Measurements from ENCODE around the gene CD19.
"Not testable (repeated sequence)": the region's sequence is repeated elsewhere in the genome, so short reads cannot be mapped to it uniquely, and the experiment has no call there.

Gene CD19

DNA sequence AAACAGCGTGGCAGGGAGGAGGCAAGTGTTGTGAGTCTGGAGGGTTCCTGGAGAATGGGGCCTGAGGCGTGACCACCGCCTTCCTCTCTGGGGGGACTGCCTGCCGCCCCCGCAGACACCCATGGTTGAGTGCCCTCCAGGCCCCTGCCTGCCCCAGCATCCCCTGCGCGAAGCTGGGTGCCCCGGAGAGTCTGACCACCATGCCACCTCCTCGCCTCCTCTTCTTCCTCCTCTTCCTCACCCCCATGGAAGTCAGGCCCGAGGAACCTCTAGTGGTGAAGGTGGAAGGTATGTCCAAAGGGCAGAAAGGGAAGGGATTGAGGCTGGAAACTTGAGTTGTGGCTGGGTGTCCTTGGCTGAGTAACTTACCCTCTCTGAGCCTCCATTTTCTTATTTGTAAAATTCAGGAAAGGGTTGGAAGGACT lies at the start of gene CD19:
CD19 (plus strand) TSS at position 171 of the 425 bp plus-strand sequence; CDS start at position 201, 30 bp downstream.
- no peak for DNase-seq

DNA sequence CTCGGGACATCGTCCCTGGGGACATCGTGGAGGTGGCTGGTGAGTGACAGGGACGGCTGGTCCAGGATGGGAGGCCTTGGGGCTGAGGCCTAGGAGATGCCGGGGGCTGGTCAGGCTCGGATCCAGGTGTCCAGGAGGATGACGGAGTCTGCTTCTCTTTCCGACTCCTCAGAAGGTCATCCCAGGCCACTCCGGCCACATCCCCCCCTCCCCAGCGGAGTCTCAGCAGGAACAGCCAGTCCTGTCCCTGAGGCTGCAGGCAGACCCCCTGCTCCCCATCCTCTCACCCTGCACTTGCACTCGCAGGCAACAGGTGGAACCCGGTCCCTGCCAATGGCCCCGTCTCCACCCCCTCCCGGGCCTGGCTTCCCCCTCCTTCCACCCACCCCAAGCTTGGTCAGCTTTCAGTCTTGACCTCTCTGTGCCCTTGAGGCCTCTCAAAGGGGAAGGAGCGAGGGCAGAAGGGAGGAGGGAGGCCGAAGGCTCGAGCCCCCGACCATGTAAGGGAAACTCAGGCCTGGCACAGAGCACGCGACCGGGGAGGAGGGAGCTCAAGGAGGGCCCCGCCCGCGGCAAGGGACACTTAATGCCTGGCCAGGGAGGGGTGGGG lies 49.1 kb upstream of the CD19 start:
- DNase-seq, result no peak

DNA sequence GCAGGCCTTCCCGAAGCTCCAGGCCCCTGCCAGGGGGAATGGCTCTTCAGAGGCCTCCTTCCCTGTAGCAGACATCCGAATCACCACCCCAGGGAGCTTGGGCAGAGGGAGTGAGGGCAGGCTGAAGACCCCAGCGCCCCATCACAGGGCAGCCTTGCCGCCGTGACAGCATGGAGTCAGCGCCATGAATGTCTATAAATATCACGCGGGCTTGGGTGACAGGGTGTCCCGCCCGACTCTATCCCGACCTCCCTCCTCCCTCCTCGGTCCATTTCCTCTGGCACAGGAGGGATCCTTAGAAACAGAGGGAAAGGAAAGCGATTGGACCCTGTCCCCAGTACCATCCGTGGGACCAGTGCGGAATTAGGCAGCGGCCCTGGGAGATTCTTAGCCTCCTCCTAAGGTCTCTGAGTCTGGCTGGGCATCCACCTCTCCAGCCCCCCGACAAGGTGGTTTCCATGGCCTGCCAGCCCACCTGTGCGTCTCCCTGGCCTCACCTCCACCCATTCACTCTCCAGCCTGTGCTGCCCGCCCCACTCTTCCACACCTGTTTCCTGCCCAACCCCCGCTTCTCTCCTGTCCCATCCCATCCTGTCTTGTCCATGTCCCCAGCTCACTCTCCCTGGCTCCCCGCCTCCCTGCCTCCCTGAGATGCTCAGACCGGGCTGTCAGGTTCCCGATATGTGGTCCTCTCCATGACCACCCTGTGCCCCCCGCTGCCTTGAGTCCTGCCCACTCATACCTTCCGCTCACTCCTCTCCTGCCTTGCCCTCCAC lies 48.4 kb upstream of the CD19 start:
- DNase-seq, result no peak

DNA sequence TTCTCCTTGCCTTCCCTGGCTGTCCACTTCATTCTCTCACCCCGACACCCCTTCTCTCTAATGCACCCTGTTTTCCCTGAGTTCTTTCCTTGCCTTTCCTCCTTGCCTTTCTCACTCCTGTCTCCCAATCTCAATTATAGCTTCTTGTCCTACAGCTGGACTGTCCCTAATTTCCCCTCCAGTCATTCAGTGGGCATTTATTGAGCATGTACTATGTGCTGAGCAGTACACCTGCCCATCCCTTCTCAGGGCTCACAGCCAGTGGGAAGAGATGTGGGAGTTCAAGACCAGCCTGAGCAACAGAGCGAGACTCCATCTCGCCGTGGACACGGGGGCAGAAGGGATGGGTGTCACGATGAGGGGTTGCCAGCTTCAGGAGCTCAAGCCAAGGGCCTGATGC lies 47.7 kb upstream of the CD19 start:
- no peak for DNase-seq

DNA sequence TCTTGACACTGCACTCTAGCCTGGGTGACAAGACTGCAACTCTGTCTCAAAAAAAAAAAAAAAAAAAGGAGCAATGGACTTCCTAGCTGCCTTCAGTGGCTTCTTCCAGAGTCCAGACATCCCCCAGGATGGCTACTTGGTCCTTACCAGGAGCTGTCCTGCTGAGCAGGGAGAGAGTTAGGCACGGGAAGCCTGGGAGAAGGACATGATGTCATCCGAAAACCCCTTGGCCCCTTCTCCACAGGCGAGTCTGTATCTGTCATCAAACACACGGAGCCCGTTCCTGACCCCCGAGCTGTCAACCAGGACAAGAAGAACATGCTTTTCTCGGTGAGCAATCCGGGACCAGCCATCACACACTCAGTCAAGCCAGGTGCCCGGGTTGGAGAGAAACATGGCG lies 44.8 kb upstream of the CD19 start:
- DNase-seq, result no peak

DNA sequence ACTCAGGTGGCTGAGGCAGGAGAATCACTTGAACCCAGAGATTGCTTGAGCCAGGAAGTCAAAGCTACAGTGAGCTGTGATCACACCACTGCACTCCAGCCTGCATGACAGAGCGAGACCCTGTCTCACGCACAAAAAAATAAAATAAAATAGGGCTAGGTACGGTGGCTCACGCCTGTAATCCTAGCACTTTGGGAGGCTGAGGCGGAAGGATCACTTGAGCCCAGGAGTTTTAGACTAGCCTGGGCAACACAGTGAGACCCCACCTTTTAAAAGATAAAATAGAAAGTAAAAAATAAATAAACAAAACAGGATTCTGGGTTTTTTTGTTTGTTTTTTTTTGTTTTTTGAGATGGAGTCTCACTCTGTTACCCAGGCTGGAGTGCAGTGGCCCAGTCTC lies 41.4 kb upstream of the CD19 start:
- DNase-seq, result not testable (repeated sequence)

DNA sequence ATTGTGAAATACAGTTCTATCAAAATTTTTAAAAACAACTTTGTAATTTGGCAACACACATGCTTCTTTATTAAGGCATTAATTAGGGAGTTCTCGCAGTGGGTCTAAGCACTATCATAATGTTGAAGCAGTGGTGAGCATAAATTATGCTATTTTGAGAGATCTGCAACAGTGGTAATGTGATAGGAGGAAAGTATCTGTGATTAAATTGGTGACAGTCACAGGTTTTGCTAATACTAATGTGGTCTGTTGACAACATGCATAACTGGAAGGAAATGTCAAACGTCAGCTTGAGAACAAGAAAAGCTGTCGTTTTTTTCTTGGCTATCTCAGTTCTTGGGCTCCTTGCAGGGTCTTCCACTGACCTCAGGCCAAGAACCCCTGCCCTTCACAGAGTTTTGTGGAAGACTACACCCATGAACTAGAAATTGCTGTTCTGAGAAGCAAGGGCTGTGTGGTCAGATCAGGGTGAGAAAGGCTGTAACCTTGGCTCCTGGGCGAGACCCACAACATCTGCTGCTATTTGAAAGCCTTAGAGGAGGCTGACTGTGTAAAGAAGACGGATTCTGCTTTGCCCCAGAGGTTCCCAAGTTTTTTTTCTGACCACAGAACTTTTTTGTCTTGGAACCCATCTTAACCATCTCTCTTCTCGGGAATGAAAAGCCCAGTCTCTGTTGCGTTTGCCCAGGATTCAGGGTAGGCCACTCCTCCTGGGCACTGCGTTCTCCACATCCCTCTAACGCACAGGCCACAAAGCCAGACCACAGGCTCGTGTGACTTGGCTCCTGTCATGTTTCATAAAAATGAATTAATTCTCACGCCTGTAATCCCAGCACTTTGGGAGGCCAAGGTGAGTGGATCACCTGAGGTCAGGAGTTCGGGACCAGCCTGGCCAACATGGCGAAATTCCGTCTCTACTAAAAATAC lies 39.5 kb upstream of the CD19 start:
- DNase-seq, result no peak

DNA sequence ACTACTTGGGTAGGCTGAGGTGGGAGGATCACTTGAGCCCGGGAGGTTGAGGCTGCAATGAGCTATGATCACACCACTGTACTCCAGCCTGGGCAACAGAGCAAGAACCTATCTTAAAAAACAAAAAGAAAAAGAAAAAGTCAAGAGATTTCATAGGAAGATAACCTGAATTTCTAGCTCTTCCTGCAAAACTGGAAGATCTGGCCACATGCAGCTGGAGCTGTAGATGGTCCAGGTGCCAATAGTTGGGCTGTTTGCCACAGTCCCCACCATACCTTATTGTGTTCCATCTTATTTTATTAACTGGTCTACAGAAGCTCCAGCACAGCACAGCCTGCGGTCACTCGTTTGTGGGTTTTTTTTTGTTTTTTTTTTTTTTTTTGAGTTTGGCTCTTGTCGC lies 38.5 kb upstream of the CD19 start:
- no peak for DNase-seq

DNA sequence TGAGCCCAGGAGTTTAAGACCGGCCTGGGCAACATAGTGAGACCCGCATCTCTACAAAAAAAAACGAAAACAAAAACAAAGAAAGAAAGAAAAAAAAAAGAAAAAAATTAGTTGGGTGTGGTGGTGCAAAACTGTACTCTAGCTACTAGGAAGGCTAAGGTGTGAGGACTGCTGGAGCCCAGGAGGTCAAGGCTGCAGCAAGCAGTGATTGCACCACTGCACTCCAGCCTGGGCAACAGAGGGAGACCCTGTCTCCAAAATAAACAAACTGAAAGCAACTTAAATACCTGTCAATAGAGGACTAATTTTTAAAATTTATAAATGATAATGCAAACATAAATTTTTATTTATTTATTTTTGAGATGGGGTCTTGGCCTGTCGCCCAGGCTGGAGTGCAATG lies 36.2 kb upstream of the CD19 start:
- DNase-seq, result no peak

DNA sequence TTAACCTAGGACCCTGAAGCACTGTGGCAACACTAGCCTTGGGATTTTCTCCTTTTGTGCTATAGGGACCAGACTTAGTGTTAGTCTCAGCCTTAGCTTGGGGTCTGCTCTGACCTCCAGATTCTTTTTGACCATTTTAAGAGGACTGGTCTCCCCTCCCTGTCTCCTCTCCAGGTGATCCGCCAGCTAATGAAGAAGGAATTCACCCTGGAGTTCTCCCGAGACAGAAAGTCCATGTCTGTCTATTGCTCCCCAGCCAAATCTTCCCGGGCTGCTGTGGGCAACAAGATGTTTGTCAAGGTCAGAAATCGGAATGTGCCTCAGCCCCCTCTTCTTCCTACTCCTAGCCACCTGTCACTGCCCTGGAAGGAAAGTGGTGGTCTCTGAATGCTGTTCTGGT lies 33.9 kb upstream of the CD19 start:
- no peak for DNase-seq

DNA sequence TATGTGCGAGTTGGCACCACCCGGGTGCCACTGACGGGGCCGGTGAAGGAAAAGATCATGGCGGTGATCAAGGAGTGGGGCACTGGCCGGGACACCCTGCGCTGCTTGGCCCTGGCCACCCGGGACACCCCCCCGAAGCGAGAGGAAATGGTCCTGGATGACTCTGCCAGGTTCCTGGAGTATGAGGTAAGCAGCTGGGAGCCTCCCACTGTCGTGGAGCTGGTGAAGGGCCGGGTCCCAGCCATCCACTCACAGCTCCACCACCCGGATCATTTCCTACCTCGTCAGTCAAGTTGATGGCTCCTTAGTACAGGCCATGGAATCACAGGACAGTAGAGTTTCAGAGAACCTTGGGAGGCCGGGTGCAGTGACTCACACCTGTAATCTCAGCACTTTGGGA lies 33.5 kb upstream of the CD19 start:
- no peak for DNase-seq

DNA sequence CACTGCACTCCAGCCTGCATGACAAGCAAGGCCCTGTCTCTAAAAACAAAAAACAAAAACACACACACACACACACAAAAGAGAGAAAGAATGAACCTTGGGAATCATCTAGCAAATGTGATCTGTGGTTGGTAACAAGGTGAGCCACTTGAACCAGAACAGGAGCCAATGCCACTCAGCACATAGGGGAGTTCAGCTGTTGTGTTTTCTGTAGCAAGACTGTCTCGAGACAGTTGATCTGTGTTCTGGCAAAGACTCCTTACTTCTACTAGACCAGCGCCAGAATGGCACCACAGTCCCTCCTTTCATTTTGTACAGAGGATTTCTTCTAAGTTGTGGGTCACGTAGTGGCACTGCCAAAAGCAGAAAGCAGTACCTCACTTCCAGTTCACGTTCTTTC lies 32.8 kb upstream of the CD19 start:
- DNase-seq, result no peak

DNA sequence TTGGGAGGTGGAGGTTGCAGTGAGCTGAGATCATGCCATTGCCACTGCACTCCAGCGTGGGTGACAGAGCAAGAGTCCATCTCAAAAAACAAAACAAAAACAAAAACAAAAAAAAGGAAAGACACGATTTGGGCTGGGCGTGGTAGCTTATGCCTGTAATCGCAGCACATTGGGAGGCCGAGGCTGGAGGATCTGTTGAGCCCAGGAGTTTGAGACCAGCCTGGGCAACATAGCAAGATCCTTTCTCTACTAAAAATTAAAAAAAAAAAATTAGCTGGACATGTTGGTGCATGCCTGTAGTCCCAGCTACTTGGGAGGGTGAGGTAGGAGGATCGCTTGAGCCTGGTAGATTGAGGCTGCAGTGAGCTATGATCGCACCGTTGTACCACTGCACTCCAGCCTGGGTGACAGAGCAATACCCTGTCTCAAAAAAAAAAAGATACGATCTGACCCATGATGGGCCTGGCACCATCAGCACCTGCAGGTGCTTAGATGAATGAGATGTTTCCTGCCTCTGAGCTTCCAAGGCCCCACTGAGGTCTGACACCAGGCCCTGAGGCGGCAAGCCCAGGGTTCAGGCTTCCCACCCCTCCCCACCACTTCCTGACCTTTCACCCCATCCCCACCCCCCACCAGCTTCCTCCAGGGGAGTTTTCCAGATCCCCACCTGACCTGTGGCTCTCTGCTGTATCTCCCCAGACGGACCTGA lies 31.7 kb upstream of the CD19 start:
- no peak for DNase-seq

DNA sequence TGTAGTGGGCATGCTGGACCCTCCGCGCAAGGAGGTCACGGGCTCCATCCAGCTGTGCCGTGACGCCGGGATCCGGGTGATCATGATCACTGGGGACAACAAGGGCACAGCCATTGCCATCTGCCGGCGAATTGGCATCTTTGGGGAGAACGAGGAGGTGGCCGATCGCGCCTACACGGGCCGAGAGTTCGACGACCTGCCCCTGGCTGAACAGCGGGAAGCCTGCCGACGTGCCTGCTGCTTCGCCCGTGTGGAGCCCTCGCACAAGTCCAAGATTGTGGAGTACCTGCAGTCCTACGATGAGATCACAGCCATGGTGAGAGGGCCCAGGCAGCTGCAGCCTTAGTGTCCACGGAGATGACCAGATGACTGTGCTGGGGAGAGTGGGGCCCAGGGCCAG lies 31.2 kb upstream of the CD19 start:
- DNase-seq, result no peak

DNA sequence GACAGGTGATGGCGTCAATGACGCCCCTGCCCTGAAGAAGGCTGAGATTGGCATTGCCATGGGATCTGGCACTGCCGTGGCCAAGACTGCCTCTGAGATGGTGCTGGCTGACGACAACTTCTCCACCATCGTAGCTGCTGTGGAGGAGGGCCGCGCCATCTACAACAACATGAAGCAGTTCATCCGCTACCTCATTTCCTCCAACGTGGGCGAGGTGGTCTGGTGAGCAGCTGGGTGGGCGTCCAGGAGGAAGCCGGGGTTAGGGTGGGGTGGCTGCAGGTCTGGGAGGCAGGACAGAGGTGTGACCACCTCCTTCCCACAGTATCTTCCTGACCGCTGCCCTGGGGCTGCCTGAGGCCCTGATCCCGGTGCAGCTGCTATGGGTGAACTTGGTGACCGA lies 29.9 kb upstream of the CD19 start:
- DNase-seq, result no peak

DNA sequence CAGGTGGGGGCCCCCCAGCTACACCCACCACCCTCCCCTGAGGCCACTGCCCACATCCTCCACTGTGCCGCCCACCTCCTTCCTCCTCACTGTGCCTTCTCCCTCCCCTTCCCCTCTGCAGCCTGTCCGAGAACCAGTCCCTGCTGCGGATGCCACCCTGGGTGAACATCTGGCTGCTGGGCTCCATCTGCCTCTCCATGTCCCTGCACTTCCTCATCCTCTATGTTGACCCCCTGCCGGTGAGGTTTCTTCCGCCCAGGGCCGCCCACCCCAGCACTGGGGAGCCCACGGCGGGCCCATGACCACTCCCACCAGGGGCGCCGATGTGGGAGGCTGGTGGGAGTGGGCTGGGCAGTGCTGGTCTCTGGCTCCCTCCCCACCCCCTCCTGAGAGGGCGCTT lies 28.9 kb upstream of the CD19 start:
- no peak for DNase-seq

DNA sequence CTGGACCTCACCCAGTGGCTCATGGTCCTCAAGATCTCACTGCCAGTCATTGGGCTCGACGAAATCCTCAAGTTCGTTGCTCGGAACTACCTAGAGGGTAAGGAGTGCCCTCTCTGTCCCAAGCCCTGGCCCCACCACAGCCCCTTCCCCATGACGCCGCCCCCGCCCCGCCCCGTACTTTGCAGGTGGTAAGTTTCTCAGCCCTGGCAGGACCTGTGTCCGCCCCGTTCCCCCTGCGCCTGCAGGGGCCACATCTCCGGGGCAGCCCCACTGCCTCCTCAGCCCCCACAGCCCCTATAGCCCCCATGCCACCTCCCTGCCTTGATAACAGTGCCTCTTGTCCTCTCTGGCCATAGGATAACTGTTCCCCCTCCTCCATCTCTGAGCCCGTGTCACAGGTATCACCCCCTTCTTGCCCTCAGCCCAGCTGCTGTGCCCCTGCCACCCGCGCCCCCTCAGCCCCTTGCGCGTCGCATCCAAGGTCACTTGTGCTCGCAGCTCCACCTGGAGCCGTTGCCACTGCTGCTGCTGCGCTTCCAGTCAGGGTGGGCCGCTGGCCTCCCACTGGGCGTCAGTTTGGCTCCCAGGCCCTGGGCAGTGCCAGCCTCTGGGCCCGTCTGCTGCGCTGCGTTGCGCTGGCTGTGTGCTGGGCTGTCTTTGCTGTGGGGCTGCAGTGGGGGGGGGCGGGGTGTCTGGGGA lies 28.3 kb upstream of the CD19 start:
- DNase-seq, result no peak

DNA sequence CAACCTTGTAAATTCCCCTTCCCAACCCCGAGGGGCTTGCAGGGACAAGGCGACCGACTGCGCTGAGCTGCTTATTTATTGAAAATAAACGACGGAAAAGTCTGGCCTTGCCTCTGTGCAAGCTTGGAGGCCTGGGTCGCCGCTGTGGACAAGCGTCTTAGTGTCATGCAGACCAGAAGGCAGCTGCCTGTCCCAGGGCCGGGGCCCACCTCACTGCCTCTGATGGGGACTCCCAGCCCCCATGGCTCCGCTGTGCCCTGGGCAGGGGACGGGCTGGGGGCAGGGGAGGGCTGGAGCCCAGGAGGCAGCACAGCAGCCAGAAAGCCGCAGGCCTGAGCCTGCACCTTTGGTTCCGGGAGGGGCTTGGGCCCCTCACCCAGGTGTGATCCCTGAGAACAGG lies 27.4 kb upstream of the CD19 start:
- no peak for DNase-seq

DNA sequence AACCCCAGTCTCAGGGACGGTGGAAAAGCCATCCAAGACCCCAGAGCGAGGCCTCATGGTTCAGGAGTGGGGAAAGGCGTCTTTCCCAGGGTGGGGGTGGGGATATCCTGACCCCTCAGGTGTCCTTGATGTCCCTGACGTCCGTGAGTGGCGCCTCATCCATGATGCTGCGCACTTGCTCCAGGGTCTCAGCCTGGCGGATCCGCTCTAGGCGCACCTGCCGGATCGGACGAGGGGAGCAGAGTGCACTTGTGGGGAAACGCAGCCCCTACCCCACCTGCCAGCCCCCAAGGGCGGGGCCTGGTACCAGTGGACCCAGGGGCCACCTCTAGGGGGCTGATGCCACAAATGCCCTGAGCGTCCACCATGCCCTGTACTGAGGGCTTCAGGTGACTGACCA lies 26.9 kb upstream of the CD19 start:
- no peak for DNase-seq

DNA sequence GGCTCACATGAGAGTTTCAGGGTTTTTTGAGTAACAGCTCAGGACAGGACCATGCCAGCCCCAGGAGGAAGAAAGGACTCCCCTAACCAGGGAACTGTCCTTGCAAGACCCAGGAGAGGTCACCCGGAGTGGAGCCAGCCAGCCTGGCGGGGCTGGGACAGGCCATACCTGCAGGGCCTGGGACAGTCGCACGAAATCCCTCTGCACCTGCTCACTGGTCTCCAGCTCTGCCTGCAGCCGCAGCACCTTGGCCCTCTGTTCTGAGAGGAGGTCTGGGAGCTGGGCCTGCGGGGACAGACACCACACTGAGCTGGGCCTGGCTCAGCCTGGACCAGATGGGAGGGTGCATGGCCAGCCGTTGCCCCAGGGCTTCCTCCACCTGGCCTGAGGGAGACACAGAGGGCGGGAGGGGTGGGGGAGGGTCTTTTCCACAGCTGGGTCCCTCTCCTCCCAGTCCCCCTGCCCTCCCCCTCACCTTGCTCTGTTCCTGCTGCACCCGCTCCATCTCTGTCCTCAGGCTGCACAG lies 26.5 kb upstream of the CD19 start:
- no peak for DNase-seq

DNA sequence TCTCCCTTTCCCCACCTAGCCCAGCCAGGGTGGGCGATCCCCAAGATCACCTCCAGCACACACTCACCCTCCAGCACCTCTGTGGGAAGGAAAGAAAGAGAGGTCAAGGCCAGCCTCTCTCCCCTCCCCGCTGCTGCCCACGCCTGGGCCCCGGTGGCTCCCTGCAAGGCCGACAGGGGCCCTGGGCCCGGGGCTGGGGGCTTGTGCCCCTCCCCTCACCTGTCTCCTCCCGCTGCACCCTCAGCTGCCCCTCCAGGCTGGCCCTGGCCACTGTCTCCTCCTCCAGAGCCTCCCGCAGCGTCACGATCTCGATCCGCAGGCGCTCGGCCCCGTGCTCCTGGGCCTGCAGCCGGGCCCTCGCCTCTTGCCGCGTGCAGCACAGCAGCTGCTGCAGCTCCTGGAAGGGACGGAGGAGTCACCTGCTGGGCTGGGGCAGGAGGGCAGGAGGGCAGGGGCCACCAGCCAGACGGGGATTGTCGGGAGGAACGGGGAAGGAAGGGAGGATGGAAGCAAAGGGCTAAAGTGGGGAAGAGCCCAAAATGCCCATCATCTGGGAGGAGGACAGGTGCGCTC lies 25.9 kb upstream of the CD19 start:
- no peak for DNase-seq
